ENCODE data around the gene TRMO.

The TRMO gene

GRCh38 chr9:97900738-97901565 is 21.3 kb downstream of the TRMO start:
- peak; percentile 67 for DNase-seq

GRCh38 chr9:97900103-97900737 is 22.1 kb downstream of the TRMO start:
- no peak for DNase-seq

- no peak for DNase-seq
Observed at GRCh38 chr9:97895695-97896332, 26.5 kb downstream of the TRMO start.

GRCh38 chr9:97895211-97895610 is 27.1 kb downstream of the TRMO start:
- DNase-seq, result no peak

- DNase-seq, result no peak
Observed at GRCh38 chr9:97892421-97892820, 29.9 kb downstream of the TRMO start.

GRCh38 chr9:97891736-97892135 is 30.6 kb downstream of the TRMO start:
- no peak for DNase-seq

- DNase-seq, result peak; percentile 72
Observed at GRCh38 chr9:97889941-97890887, 32.1 kb downstream of the TRMO start.

- no peak for DNase-seq
Observed at GRCh38 chr9:97880336-97880735, 42.0 kb downstream of the TRMO start.

- DNase-seq, result no peak
Observed at GRCh38 chr9:97876061-97876460, 46.2 kb downstream of the TRMO start.

- DNase-seq, result no peak
Observed at GRCh38 chr9:97875111-97875510, 47.2 kb downstream of the TRMO start.

- no peak for DNase-seq
Observed at GRCh38 chr9:97874624-97875023, 47.7 kb downstream of the TRMO start.

GRCh38 chr9:97873882-97874281 is 48.4 kb downstream of the TRMO start:
- DNase-seq, result no peak

GRCh38 chr9:97873425-97873824 is 48.9 kb downstream of the TRMO start:
- DNase-seq, result no peak

GRCh38 chr9:97868859-97869258 is 53.4 kb downstream of the TRMO start:
- DNase-seq, result no peak

- DNase-seq, result no peak
Observed at GRCh38 chr9:97866848-97867247, 55.5 kb downstream of the TRMO start.

GRCh38 chr9:97866300-97866699 is 56.0 kb downstream of the TRMO start:
- DNase-seq, result no peak

- no peak for DNase-seq
Observed at GRCh38 chr9:97864396-97864795, 57.9 kb downstream of the TRMO start.

GRCh38 chr9:97863314-97863713 is 59.0 kb downstream of the TRMO start:
- DNase-seq, result no peak

GRCh38 chr9:97861148-97861475 is 61.2 kb downstream of the TRMO start:
- no peak for DNase-seq

GRCh38 chr9:97860451-97861147 is 61.7 kb downstream of the TRMO start:
- DNase-seq, result no peak

- DNase-seq, result no peak
Observed at GRCh38 chr9:97859346-97859745, 63.0 kb downstream of the TRMO start.

GRCh38 chr9:97858826-97859225 is 63.5 kb downstream of the TRMO start:
- DNase-seq, result no peak

- DNase-seq, result no peak
Observed at GRCh38 chr9:97858393-97858713, 63.9 kb downstream of the TRMO start.

All from CD4-positive, alpha-beta T cell treated with Interleukin-10 for 1 hour (primary cell).